Liver (tissue), 9 donors: ENCODE results near the gene MIA3. TPM values are rescaled to one million over a fixed set of nuclear protein-coding genes. Genes with fewer than 3 reads are reported as not detected.
A peak's percentile ranks its signal among the peaks of the same experiment; 100 is the strongest.

ENCODE experiments used
- DNase-seq: peaks from one replicate; pipeline ENCODE4 v3.0.0-alpha.2; 2017; ENCODE audit warnings: low spot score
- H3K27ac ChIP-seq, 2 donors: one replicate each; pipeline ENCODE4 v1.7.0; 2013; ENCODE audit warnings: inconsistent platforms in 2 of 2, low read length in 2 of 2, control low read depth in 1 of 2, low read depth in 1 of 2, mild to moderate bottlenecking in 1 of 2
- H3K27me3 ChIP-seq, 4 donors: one replicate each; pipeline versions ENCODE4 v1.6.1 to v1.7.0; 2013; ENCODE audit warnings: low read length in 3 of 4, inconsistent platforms in 1 of 4, mild to moderate bottlenecking in 1 of 4, moderate library complexity in 1 of 4; ENCODE audit not compliant: control insufficient read depth in 4 of 4, insufficient read depth in 4 of 4
- H3K36me3 ChIP-seq, 4 donors: one replicate each; pipeline versions ENCODE4 v1.6.1 to v1.7.0; 2013; ENCODE audit warnings: low read length in 3 of 4, mild to moderate bottlenecking in 3 of 4, low read depth in 1 of 4, moderate library complexity in 1 of 4; ENCODE audit not compliant: control insufficient read depth in 4 of 4, insufficient read depth in 3 of 4
- H3K4me1 ChIP-seq, 4 donors: one replicate each; pipeline versions ENCODE4 v1.6.1 to v1.7.0; 2013; ENCODE audit warnings: low read length in 3 of 4, mild to moderate bottlenecking in 3 of 4, moderate library complexity in 1 of 4; ENCODE audit not compliant: control insufficient read depth in 4 of 4, insufficient read depth in 4 of 4
- H3K4me3 ChIP-seq, 3 donors: one replicate each; pipeline versions ENCODE4 v1.6.1 to v1.7.0; 2013; ENCODE audit warnings: low read length in 3 of 3, control low read depth in 1 of 3, low read depth in 1 of 3, mild to moderate bottlenecking in 1 of 3
- H3K9ac ChIP-seq, 2 donors: one replicate each; pipeline ENCODE4 v1.7.0; 2013; ENCODE audit warnings: low read length in 2 of 2, mild to moderate bottlenecking in 2 of 2, moderate library complexity in 2 of 2, control low read depth in 1 of 2, low read depth in 1 of 2
- H3K9me3 ChIP-seq, 4 donors: one replicate each; pipeline versions ENCODE4 v1.6.1 to v1.7.0; 2013; ENCODE audit warnings: low read length in 3 of 4; ENCODE audit not compliant: control insufficient read depth in 4 of 4
- EGR1 ChIP-seq, 2 donors: IDR thresholded peaks; 2 replicates each; pipeline ENCODE4 v1.6.1; 2016 to 2018; ENCODE audit warnings: antibody characterized with exemption in 2 of 2, low read depth in 2 of 2
- FOXA1 ChIP-seq: IDR thresholded peaks from 2 replicates; pipeline ENCODE4 v1.6.1; 2016; ENCODE audit warnings: antibody characterized with exemption
- FOXA2 ChIP-seq: IDR thresholded peaks from 2 replicates; pipeline ENCODE4 v1.6.1; 2016; ENCODE audit warnings: antibody characterized with exemption
- HNF4A ChIP-seq, 2 donors: conservative IDR thresholded peaks; 2 replicates each; pipeline ENCODE4 v1.6.1; 2016; ENCODE audit warnings: antibody characterized with exemption in 2 of 2, mild to moderate bottlenecking in 2 of 2
- JUND ChIP-seq, 2 donors: IDR thresholded peaks; 2 replicates each; pipeline ENCODE4 v1.6.1; 2016; ENCODE audit warnings: antibody characterized with exemption in 2 of 2
- NR2F2 ChIP-seq: IDR thresholded peaks from 2 replicates; pipeline ENCODE4 v1.6.1; 2016; ENCODE audit warnings: antibody characterized with exemption
- RAD21 ChIP-seq, 2 donors: IDR thresholded peaks; 2 replicates each; pipeline ENCODE4 v1.6.1; 2016; ENCODE audit warnings: antibody characterized with exemption in 2 of 2, mild to moderate bottlenecking in 2 of 2
- RXRA ChIP-seq, 2 donors: IDR thresholded peaks; 2 replicates each; pipeline ENCODE4 v1.6.1; 2017 to 2018; ENCODE audit warnings: antibody characterized with exemption in 2 of 2, mild to moderate bottlenecking in 1 of 2
- SP1 ChIP-seq: IDR thresholded peaks from 2 replicates; pipeline ENCODE4 v1.6.1; 2018; ENCODE audit warnings: antibody characterized with exemption, mild to moderate bottlenecking
- TAF1 ChIP-seq: conservative IDR thresholded peaks from 2 replicates; pipeline ENCODE4 v1.6.1; 2016; ENCODE audit warnings: antibody characterized with exemption, mild to moderate bottlenecking
- YY1 ChIP-seq: IDR thresholded peaks from 2 replicates; pipeline ENCODE4 v1.6.1; 2016; ENCODE audit warnings: antibody characterized with exemption, mild to moderate bottlenecking
- WGBS: extraction: QIAGEN DNeasy Blood & Tissue Kit; methylation state at CpG from one replicate; pipeline ENCODE4 v1.1.7; 2013; 5-methylcytosine and 5-hydroxymethylcytosine counted together
- polyA plus RNA-seq, 2 donors: library from polyadenylated mRNA; stranded (reverse) in 1 of 2; unstranded in 1 of 2; fragments of 200-250 nt in 1 of 2; fragments of >200 nt in 1 of 2; fragmentation: Nextera tagmentation in 1 of 2; extraction: Ambion mirVana in 1 of 2; gene quantifications; one replicate each; pipeline versions ENCODE4 v1.2.1 to v1.2.3, GENCODE V29; 2013 to 2015
- total RNA-seq, 2 donors: library from RNA; depleted of rRNA; stranded (reverse); fragments of >200 nt; gene quantifications; one replicate each; pipeline ENCODE4 v1.2.3, GENCODE V29; 2014
- TF ChIP-seq, protein P1 (sequence below): IDR thresholded peaks from 2 replicates; pipeline ENCODE4 v1.6.1; 2016; ENCODE audit warnings: antibody characterized with exemption
- TF ChIP-seq, protein P2 (sequence below): fragments of 150-350 bp; IDR thresholded peaks from 2 replicates; pipeline ENCODE4 v1.5.1; 2017; ENCODE audit warnings: improper control_type of control experiment, low read depth, low read length; ENCODE audit not compliant: missing input control
- TF ChIP-seq, protein P3 (sequence below): IDR thresholded peaks from 2 replicates; pipeline ENCODE4 v1.6.1; 2016; ENCODE audit warnings: antibody characterized with exemption
- TF ChIP-seq, protein P4 (sequence below): IDR thresholded peaks from 2 replicates; pipeline ENCODE4 v1.6.1; 2016; ENCODE audit warnings: antibody characterized with exemption, mild to moderate bottlenecking
- TF ChIP-seq, protein P5 (sequence below): IDR thresholded peaks from 2 replicates; pipeline ENCODE4 v1.6.1; 2016; ENCODE audit warnings: antibody characterized with exemption
- donor health status: healthy.
- donor health status: healthy.
- donor health status: healthy.
- donor health status: healthy.
- donor health status: healthy.

The MIA3 gene
- total and polyA plus RNA-seq, 4 donors: 20.8 to 69.4 (median 32.1) TPM

DNA sequence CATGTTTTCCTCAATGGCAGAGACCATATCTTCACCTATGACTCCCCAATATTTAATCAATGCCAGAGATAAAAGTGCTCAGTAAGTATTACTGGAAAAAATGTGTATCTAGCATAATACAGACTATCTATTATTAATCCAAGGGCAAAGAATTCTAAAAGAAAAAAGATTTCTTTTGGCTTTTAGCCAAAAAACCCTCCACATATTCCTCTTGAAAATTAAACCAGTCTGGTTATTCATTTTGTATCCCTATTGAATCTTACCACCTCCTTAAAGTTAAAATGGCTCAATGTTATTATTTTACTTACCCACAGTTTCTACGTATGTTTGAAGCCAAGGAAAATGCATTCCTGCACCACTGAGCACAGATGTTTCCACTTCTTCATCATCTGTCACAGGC is 29.8 kb upstream of the MIA3 start:
- Histone ChIP-seq H3K27me3 (no peaks in the 10 kb centered on the region), H3K9ac (no peak overlapping the region), H3K9me3 (no peaks in the 10 kb centered on the region), H3K4me1 (peaks cover 8 to 15% (median 12%) of the 10 kb centered on the region in 4 donors), H3K36me3 (peaks cover 0 to 7% (median 2%) of the 10 kb centered on the region in 4 donors), H3K27ac (no peak overlapping the region), H3K4me3 (no peak overlapping the region)
- TF ChIP-seq, protein P1, sequence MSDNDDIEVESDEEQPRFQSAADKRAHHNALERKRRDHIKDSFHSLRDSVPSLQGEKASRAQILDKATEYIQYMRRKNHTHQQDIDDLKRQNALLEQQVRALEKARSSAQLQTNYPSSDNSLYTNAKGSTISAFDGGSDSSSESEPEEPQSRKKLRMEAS: no peak
- no peak for TF ChIP-seq YY1
- TF ChIP-seq RXRA (IDR thresholded peaks at IDR 0.05): no peak
- no peak for TF ChIP-seq FOXA1
- TF ChIP-seq, protein P2, sequence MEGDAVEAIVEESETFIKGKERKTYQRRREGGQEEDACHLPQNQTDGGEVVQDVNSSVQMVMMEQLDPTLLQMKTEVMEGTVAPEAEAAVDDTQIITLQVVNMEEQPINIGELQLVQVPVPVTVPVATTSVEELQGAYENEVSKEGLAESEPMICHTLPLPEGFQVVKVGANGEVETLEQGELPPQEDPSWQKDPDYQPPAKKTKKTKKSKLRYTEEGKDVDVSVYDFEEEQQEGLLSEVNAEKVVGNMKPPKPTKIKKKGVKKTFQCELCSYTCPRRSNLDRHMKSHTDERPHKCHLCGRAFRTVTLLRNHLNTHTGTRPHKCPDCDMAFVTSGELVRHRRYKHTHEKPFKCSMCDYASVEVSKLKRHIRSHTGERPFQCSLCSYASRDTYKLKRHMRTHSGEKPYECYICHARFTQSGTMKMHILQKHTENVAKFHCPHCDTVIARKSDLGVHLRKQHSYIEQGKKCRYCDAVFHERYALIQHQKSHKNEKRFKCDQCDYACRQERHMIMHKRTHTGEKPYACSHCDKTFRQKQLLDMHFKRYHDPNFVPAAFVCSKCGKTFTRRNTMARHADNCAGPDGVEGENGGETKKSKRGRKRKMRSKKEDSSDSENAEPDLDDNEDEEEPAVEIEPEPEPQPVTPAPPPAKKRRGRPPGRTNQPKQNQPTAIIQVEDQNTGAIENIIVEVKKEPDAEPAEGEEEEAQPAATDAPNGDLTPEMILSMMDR: no peak
- TF ChIP-seq, protein P3, sequence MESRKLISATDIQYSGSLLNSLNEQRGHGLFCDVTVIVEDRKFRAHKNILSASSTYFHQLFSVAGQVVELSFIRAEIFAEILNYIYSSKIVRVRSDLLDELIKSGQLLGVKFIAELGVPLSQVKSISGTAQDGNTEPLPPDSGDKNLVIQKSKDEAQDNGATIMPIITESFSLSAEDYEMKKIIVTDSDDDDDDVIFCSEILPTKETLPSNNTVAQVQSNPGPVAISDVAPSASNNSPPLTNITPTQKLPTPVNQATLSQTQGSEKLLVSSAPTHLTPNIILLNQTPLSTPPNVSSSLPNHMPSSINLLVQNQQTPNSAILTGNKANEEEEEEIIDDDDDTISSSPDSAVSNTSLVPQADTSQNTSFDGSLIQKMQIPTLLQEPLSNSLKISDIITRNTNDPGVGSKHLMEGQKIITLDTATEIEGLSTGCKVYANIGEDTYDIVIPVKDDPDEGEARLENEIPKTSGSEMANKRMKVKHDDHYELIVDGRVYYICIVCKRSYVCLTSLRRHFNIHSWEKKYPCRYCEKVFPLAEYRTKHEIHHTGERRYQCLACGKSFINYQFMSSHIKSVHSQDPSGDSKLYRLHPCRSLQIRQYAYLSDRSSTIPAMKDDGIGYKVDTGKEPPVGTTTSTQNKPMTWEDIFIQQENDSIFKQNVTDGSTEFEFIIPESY: no peak
- TF ChIP-seq NR2F2: no peak
- no peak for TF ChIP-seq SP1
- TF ChIP-seq, protein P4, sequence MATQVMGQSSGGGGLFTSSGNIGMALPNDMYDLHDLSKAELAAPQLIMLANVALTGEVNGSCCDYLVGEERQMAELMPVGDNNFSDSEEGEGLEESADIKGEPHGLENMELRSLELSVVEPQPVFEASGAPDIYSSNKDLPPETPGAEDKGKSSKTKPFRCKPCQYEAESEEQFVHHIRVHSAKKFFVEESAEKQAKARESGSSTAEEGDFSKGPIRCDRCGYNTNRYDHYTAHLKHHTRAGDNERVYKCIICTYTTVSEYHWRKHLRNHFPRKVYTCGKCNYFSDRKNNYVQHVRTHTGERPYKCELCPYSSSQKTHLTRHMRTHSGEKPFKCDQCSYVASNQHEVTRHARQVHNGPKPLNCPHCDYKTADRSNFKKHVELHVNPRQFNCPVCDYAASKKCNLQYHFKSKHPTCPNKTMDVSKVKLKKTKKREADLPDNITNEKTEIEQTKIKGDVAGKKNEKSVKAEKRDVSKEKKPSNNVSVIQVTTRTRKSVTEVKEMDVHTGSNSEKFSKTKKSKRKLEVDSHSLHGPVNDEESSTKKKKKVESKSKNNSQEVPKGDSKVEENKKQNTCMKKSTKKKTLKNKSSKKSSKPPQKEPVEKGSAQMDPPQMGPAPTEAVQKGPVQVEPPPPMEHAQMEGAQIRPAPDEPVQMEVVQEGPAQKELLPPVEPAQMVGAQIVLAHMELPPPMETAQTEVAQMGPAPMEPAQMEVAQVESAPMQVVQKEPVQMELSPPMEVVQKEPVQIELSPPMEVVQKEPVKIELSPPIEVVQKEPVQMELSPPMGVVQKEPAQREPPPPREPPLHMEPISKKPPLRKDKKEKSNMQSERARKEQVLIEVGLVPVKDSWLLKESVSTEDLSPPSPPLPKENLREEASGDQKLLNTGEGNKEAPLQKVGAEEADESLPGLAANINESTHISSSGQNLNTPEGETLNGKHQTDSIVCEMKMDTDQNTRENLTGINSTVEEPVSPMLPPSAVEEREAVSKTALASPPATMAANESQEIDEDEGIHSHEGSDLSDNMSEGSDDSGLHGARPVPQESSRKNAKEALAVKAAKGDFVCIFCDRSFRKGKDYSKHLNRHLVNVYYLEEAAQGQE: no peak
- TF ChIP-seq, protein P5, sequence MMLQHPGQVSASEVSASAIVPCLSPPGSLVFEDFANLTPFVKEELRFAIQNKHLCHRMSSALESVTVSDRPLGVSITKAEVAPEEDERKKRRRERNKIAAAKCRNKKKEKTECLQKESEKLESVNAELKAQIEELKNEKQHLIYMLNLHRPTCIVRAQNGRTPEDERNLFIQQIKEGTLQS: no peak
- no peak for TF ChIP-seq FOXA2
- TF ChIP-seq TAF1: no peak
- TF ChIP-seq JUND (IDR thresholded peaks at IDR 0.05): no peak
- 90% methylated on average over 1 of the region's 1 CpG for WGBS
- no peak for DNase-seq

DNA sequence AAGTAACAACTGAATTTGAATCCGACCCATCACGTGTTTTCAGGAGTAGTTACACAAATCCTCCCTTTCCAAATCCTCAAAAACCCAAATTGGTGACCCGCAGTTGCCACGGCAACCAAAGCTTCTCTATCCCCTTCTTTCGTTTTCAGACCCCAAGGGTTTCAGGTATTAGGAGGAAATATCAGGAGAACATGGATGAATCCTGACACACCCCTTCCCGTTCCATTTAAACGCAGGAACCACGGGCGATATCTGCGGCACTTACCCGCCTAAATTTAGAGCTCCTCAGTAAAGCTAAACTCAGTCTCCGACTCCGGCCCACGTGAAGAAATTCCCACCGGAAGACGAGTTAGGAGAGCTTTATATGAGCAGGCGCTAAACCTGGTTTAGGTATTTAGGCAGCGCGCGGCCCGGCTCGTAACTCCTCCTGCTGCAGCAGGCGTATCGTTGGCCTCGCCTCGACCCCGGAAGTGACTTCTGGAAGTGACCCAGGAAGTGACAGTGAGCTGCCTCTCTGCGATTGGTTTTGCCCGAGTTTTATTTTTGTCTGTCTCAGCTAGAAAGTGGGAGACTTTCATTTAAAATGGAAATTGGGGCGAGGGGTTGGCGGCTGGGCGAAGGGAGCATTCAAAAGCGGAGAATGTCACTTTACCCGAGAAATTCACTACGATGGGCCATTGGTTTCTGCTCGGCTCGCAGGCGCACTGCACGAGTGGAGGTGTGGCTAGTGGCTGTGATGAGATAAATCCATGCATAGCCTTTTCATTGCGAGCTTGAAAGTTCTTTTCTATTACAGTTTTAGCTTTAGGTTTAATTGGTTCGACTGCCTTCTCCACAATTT is 28.2 kb upstream of the MIA3 start, which contains the start of gene TAF1A:
TSS of gene TAF1A (minus strand) at position 472 of the 841 bp plus-strand sequence.
- Histone ChIP-seq H3K4me3 (peak within 1 kb of the TSS; percentile 60 to 99 (median 99)), H3K36me3 (peaks cover 0 to 6% (median 0%) of the 10 kb centered on the region in 4 donors), H3K9ac (peak within 1 kb of the TSS; percentile 86 to 97), H3K4me1 (peaks cover 8 to 15% (median 12%) of the 10 kb centered on the region in 4 donors), H3K27me3 (no peaks in the 10 kb centered on the region), H3K27ac (peak within 1 kb of the TSS; percentile 95), H3K9me3 (no peaks in the 10 kb centered on the region)
- under 1% methylated on average over 41 of the region's 41 CpGs for WGBS
- DNase-seq: peak; percentile 81
- TF ChIP-seq JUND (IDR thresholded peaks at IDR 0.05) (peak in 1 of 2 donors; percentile 9), FOXA2 (peak; percentile 26), RAD21 (IDR thresholded peaks at IDR 0.05) (peak; percentile 56 to 65), HNF4A (conservative IDR thresholded peaks at IDR 0.05) (peak in 1 of 2 donors; percentile 29), EGR1 (IDR thresholded peaks at IDR 0.05; ENCODE audit: low read depth in 2 of 2) (peak; percentile 59 to 88), YY1 (peak; percentile 72), RXRA (IDR thresholded peaks at IDR 0.05) (peak; percentile 84 to 89)
- TF ChIP-seq, protein P4: peak; percentile 62
- TF ChIP-seq, protein P3: no peak
- TF ChIP-seq, protein P1: peak; percentile 90
